Measurements from ENCODE around the gene PHETA1.

The PHETA1 gene

GRCh38 chr12:111368788-111369495 lies at the start of gene PHETA1:
PHETA1 (minus strand) TSS chr12:111369095; CDS start chr12:111363427, 5,668 bp downstream.
- DNase-seq = peak; percentile 84 to 89
- TF ChIP-seq GATA1 (IDR thresholded peaks at IDR 0.05; ENCODE audit: low read depth, low read length) (no peak), POLR2A (IDR thresholded peaks at IDR 0.05; ENCODE audit: low read length) (no peak)

DNA sequence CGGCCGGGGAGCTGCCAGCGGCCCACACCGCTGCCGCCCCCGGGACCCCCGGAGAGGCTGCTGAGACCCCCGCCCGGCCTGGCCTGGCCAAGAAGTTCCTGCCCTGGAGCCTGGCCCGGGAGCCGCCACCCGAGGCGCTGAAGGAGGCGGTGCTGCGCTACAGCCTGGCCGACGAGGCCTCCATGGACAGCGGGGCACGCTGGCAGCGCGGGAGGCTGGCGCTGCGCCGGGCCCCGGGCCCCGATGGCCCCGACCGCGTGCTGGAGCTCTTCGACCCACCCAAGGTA lies 49.6 kb upstream of the PHETA1 start:
- no peak for TF ChIP-seq GATA1 (IDR thresholded peaks at IDR 0.05; ENCODE audit: low read depth, low read length)
- no peak for TF ChIP-seq POLR2A (IDR thresholded peaks at IDR 0.05; ENCODE audit: low read length)
- no peak for DNase-seq

DNA sequence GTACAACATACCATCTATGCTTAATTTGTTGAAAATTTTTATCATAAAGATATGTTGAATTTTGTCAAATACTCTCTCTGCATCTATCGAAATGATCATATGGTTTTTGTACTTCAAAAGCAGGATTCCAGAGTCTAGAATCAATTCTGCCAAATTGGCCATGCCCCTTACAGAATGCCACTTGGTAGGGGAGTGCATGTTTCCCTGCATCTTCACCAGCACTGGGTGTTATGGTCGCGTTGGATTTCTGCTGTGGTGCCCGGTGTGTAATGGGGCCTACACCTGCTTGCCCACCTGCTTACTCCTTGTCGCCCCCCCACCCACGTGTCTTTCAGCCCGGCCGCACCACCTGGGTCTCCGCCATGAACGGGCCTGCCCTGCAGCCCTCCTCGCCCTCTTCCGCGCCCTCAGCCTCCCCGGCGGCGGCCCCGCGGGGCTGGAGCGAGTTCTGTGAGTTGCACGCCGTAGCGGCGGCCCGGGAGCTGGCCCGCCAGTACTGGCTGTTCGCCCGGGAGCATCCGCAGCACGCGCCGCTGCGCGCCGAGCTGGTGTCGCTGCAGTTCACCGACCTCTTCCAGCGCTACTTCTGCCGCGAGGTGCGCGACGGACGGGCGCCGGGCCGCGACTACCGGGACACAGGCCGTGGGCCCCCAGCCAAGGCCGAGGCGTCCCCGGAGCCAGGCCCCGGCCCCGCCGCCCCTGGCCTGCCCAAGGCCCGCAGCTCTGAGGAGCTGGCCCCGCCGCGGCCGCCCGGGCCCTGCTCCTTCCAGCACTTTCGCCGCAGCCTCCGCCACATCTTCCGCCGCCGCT lies 49.1 kb upstream of the PHETA1 start:
- no peak for TF ChIP-seq POLR2A (IDR thresholded peaks at IDR 0.05; ENCODE audit: low read length)
- no peak for TF ChIP-seq GATA1 (IDR thresholded peaks at IDR 0.05; ENCODE audit: low read depth, low read length)
- no peak for DNase-seq

GRCh38 chr12:111417290-111417689 lies 48.4 kb upstream of the PHETA1 start:
- no peak for DNase-seq
- no peak for TF ChIP-seq POLR2A (IDR thresholded peaks at IDR 0.05; ENCODE audit: low read length)
- TF ChIP-seq GATA1 (IDR thresholded peaks at IDR 0.05; ENCODE audit: low read depth, low read length) = no peak

DNA sequence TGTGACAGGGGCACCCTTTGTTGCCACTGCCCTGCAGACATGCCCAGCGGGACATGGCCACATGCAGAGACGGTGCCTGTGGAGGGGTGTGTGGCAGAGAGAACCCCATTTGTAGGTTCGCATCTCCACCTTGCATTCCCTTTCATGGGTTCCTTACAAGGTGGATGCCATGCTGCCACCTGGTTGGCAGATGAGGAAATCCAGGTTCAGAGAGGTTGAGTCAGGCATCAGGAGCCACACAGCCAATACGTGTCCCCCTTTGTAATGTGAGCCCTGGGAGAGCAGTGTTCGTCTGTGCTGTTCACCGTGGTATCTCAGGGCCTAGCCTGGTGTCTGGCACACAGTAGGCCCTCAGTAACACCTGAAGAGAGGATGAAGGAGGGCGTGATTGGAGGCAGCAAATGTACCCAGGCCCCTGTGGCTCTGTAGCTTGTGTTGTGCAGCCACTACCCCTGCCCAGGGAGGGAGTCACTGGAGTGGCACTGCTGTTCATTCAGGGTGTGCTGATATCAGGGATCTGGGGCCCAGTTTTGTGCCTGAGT lies 45.9 kb upstream of the PHETA1 start:
- DNase-seq = no peak
- no peak for TF ChIP-seq POLR2A (IDR thresholded peaks at IDR 0.05; ENCODE audit: low read length)
- TF ChIP-seq GATA1 (IDR thresholded peaks at IDR 0.05; ENCODE audit: low read depth, low read length) = no peak

GRCh38 chr12:111413442-111414086 lies 44.7 kb upstream of the PHETA1 start:
- peak in 1 of 2 experiments; percentile 43 for DNase-seq
- TF ChIP-seq GATA1 (IDR thresholded peaks at IDR 0.05; ENCODE audit: low read depth, low read length) (no peak), POLR2A (IDR thresholded peaks at IDR 0.05; ENCODE audit: low read length) (no peak)

DNA sequence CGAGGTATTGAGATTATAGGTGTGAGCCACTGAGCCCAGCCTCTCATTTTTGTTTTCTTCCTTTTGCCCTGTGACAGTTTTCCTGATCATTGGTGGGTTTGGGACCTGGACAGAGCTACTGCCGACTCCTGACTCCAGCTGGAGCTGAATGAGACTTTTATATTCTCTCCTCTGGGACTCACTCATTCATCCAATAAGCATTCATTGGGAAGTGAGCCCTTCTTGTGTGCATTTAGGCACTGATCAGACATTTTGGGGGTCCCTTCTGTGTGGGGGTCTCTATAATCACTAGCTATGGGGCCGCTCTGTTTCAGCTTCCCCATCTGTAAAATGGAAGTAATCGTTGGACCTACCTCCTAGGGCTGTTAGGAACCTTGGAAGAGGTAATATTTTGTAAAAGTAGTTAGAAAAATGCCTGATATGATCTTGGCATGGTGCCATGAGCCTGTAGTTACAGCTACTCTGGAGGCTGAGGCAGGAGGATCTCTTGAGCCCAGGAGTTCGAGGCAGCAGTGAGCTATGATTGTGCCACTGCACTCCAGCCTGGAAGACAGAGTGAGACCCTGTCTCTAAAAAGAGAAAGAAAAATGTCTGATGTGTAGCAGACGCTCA lies 44.0 kb upstream of the PHETA1 start:
- peak; percentile 73 to 81 for DNase-seq
- no peak for TF ChIP-seq POLR2A (IDR thresholded peaks at IDR 0.05; ENCODE audit: low read length)

- no peak for TF ChIP-seq GATA1 (IDR thresholded peaks at IDR 0.05; ENCODE audit: low read depth, low read length)
- no peak for TF ChIP-seq POLR2A (IDR thresholded peaks at IDR 0.05; ENCODE audit: low read length)
- DNase-seq = peak in 1 of 2 experiments; percentile 49
Measured at GRCh38 chr12:111412007-111412829, 43.3 kb upstream of the PHETA1 start.

- no peak for DNase-seq
- TF ChIP-seq GATA1 (IDR thresholded peaks at IDR 0.05; ENCODE audit: low read depth, low read length) (no peak), POLR2A (IDR thresholded peaks at IDR 0.05; ENCODE audit: low read length) (no peak)
Measured at GRCh38 chr12:111411185-111411764, 42.4 kb upstream of the PHETA1 start.

DNA sequence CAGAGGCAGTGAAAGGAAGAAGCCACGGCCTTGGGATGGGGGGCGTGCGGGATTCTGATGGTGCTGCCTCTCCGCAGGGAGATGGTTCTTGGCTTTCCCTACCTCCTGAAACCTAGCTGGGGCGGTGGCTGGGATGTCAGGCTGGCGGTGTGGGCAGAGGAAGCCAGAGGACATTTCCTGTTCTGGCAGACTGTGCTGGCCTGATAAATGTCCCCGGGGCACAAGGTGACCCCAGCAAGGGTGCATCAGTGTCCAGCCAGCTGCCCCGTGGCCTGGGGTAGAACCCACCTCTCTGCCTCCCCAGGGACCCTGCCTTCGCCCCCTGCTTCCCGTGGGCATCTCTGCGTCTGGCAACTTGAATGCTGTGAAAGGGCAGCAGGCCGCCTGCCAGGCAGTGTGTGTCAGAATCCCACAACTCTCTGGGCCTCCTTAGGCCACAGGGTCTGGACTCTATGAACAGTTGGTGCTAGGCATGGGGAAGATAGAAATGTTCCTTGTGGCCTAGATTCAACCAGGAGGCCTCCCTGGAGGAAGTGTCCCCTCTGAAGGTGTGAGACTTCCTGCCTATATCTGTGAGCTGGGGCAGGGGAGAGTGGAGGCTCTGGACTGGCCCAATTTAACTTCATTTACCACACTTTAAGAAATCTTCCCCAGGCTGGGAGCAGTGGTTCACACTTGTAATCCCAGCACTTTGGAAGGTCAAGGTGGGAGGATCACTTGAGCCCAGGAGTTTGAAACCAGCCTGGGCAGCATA lies 41.7 kb upstream of the PHETA1 start:
- no peak for TF ChIP-seq POLR2A (IDR thresholded peaks at IDR 0.05; ENCODE audit: low read length)
- TF ChIP-seq GATA1 (IDR thresholded peaks at IDR 0.05; ENCODE audit: low read depth, low read length) = no peak
- DNase-seq = no peak

- DNase-seq = peak; percentile 52 to 62
- TF ChIP-seq POLR2A (IDR thresholded peaks at IDR 0.05; ENCODE audit: low read length) (no peak), GATA1 (IDR thresholded peaks at IDR 0.05; ENCODE audit: low read depth, low read length) (no peak)
Measured at GRCh38 chr12:111409780-111410430, 41.0 kb upstream of the PHETA1 start.

- peak in 1 of 2 experiments; percentile 52 for DNase-seq
- TF ChIP-seq POLR2A (IDR thresholded peaks at IDR 0.05; ENCODE audit: low read length) (no peak), GATA1 (IDR thresholded peaks at IDR 0.05; ENCODE audit: low read depth, low read length) (no peak)
Measured at GRCh38 chr12:111409403-111409779, 40.5 kb upstream of the PHETA1 start.
